GM18508 (cell line): ENCODE results near the gene GPI.
"Not testable (repeated sequence)": the region's sequence is repeated elsewhere in the genome, so short reads cannot be mapped to it uniquely, and the experiment has no call there.

Experiments used
- ATAC-seq: cut with Tn5 transposase; IDR thresholded peaks from one replicate; pipeline ENCODE4 v1.9.1; 2021; ENCODE audit warnings: moderate number of reproducible peaks; ENCODE audit not compliant: insufficient read depth, unreplicated experiment

GPI gene

DNA sequence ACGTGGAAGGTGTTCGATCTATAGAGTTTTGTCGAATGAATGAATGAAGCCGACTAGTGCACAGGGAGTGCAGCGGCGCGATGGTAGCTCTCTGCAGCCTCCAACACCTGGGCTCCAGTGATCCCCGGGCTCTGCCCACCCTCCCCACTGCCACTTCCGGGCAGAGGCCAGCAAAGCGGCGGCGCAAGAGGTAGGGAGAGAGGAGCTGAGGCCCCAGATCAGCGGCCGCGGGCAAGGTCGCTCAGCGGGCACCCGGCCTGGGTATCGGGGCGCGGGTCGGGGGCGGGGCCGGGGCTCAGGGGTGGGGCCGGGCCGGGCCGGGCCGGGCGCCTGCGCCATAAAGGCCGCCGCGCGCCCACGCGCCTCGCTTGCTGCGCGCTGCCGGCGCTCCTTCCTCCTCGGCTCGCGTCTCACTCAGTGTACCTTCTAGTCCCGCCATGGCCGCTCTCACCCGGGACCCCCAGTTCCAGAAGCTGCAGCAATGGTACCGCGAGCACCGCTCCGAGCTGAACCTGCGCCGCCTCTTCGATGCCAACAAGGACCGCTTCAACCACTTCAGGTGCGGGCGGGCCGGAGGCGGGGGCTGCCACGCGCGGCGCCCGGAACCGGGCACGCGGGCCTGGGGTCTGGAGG lies at the start of gene GPI:
Gene GPI (plus strand): TSS at position 367 of the 633 bp plus-strand sequence. CDS start 71 bp downstream, at position 438.
- ATAC-seq, result no peak

DNA sequence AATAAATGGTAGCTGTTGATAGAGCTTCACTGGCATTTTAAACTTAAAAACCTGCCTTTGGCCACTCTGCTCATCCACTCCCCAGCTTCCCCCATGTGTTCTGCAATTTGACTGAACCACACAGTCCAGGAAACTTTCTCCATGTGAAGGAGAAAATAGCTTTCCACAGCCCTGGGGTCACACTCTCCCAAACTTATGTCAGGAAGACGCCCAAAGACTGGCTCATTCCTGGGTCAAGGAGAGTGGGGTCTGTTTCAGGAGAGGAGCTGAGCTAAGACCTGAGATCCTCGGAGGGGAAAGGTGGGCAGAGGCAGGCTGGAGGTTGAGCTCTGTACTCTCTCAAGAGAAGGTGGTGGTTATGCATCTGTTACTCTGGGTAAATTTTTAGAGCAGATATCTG lies 48.7 kb upstream of the GPI start:
- ATAC-seq, result no peak

DNA sequence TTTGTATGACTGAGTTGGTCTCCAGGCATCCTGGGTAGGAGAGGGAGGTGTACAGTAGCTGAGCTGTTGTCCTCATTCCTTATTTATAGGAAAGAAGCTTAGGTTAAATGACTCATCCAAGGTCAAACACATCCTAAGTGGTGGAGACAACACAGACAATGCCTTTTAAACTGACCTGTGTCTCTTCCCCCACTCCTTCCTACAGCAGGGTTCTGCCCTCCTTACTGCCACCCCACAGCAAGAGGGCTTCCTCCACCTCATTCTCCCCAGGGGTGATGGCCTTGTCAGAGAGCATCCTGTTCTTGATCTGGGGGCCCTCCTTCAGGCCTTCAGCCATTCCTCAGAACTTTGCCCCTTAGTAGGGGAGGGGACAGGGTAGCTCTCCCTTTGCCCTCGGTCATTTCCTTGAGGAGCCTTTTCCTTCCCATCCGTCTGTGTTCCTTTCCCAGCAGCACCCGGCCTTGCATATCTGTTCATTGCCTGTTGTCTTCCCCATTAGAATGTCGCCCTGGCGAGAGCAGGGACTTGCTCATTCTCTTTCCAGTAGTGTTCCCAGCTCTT lies 48.2 kb upstream of the GPI start:
- ATAC-seq, result no peak

GRCh38 chr19:34317311-34317927 lies 47.6 kb upstream of the GPI start:
- ATAC-seq, result no peak

GRCh38 chr19:34319230-34319585 lies 45.8 kb upstream of the GPI start:
- ATAC-seq, result no peak

GRCh38 chr19:34319785-34320184 lies 45.2 kb upstream of the GPI start:
- ATAC-seq, result no peak

GRCh38 chr19:34320277-34320676 lies 44.7 kb upstream of the GPI start:
- ATAC-seq, result no peak

- no peak for ATAC-seq
Observed at GRCh38 chr19:34321735-34322134, 43.3 kb upstream of the GPI start.

DNA sequence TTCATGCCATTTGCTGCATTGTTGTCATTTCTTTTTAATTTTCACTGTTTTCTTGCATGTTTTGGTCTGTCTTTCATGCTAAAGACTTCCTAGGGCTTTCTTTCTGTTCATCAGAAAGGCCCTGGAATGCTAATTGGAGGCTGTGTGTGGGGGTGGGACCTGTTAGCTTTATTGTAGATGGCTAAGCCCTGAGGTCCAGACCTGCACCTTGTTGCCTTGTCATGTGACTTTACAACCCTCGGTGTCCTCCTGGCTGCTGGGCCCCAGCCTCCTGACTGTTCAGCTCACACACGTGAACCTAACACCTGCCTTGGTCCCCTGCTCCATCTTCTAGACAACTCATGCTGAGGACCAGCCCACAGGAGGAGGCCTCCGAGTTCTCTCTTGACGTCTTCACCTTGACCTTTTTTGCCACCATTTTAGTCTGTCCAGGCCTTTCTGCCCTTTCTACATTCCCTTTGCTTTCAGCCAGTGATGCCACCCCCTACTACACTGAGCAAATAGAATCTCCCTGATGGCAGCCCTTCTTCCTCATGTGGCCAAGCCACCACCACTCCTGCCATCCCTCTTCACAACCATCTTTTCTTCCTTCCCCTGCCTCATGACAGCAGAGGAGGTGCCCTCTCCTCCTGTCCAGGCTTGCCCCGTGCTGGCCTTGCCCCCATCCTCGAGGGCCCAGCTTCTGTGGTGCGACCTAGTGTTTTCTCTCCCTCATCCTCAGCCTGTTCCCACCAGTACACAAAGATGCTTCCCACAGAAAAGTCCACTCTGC lies 41.4 kb upstream of the GPI start:
- ATAC-seq, result no peak

- ATAC-seq, result no peak
Observed at GRCh38 chr19:34324320-34324719, 40.7 kb upstream of the GPI start.

DNA sequence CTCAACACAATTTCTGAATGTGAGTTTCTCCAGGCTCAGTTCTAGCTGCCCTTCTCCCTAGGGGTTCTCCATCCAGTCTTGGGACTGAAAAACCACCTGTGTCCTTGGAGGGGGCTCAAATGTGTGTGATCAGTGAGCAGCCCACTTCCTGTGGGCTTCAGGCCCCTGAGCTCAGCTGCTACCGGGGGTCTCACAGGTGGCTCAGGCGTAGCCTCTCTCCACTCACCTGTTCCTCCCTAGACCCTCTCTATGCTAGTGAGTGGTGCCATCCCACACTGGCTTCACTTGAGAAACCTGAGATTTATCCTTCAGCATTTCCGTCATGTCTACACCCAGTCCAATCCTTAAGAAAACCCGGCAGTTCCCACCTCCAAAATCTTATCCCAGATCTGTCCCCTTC lies 39.8 kb upstream of the GPI start:
- ATAC-seq, result no peak

GRCh38 chr19:34325981-34326787 lies 38.8 kb upstream of the GPI start:
- ATAC-seq, result no peak

GRCh38 chr19:34327851-34328250 lies 37.1 kb upstream of the GPI start:
- ATAC-seq, result no peak

GRCh38 chr19:34328982-34329381 lies 36.0 kb upstream of the GPI start:
- ATAC-seq, result no peak

GRCh38 chr19:34330116-34330515 lies 34.9 kb upstream of the GPI start:
- no peak for ATAC-seq

DNA sequence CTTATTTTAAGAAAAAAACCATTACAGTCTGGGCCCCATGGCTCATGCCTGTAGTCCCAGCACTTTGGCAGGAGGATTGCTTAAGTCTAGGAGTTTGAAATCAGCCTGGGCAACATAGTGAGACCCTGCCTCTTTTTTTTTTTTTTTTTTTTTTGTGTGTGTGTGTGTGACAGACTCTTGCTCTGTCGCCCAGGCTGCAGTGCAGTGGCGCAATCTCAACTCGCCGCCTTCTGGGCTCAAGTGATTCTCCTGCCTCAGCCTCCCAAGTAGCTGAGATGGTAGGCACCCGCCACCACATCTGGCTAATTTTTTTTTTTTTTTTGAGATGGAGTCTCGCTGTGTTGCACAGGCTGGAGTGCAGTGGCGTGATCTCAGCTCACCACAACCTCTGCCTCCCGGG lies 34.4 kb upstream of the GPI start:
- not testable (repeated sequence) for ATAC-seq

DNA sequence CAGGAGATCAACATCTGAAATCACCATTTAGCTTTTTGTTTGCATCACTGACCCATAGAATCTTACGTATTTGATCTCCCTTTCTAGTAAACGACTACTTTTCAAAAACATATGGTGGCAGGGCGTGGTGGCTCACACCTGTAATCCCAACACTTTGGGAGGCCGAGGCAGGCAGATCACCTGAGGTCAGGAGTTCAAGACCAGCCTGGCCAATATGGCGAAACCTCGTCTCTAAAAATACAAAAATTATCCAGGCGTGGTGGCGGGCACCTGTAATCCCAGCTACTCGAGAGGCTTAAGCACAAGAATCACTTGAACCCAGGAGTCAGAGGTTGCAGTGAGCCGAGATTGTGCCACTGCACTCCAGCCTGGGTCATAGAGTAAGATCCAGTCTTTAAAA lies 33.4 kb upstream of the GPI start:
- ATAC-seq, result not testable (repeated sequence)

- ATAC-seq, result no peak
Observed at GRCh38 chr19:34332027-34332760, 32.8 kb upstream of the GPI start.

DNA sequence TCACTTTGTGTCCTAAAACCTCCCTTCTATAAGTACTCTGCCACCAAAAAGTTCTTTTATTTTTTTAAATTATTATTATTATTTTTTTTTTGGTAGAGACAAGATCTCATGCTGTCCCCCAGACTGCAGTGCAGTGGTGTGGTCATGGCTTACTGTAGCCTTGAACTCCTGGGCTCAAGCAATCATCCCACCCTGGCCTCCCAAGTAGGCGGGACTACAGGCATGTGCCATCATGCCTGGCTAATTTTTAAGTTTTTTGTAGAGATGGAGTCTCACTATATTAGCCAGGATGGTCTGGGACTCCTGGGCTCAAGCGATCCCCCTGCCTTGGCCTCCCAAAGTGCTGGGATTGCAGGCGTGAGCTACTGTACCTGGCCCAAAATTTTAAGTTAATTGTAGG lies 29.1 kb upstream of the GPI start:
- no peak for ATAC-seq

- ATAC-seq, result no peak
Observed at GRCh38 chr19:34336781-34337271, 28.2 kb upstream of the GPI start.
